ENCODE data around the gene PNPLA2.

Gene PNPLA2

GRCh38 chr11:783581-784015, 35.1 kb upstream of the PNPLA2 start:
- no peak for DNase-seq (ENCODE audit: low read depth)

GRCh38 chr11:786235-787083, 32.3 kb upstream of the PNPLA2 start:
- DNase-seq (ENCODE audit: low read depth): no peak

GRCh38 chr11:787084-787675, 31.5 kb upstream of the PNPLA2 start:
- DNase-seq (ENCODE audit: low read depth): no peak

GRCh38 chr11:788009-788640, 30.6 kb upstream of the PNPLA2 start:
- DNase-seq (ENCODE audit: low read depth): no peak

- no peak for DNase-seq (ENCODE audit: low read depth)
These were observed 29.5 kb upstream of the PNPLA2 start for GRCh38 chr11:788953-789940.

- DNase-seq (ENCODE audit: low read depth): no peak
These were observed 28.8 kb upstream of the PNPLA2 start, which contains the start of gene CEND1 for GRCh38 chr11:789943-790342. CEND1 (minus strand) TSS chr11:790090; CDS start chr11:788576, 1,514 bp downstream.

GRCh38 chr11:790721-791564, 27.8 kb upstream of the PNPLA2 start:
- no peak for DNase-seq (ENCODE audit: low read depth)

- no peak for DNase-seq (ENCODE audit: low read depth)
These were observed 26.8 kb upstream of the PNPLA2 start for GRCh38 chr11:791658-792534.

- DNase-seq (ENCODE audit: low read depth): no peak
These were observed 26.2 kb upstream of the PNPLA2 start for GRCh38 chr11:792535-792821.

GRCh38 chr11:792873-793272, 25.8 kb upstream of the PNPLA2 start:
- no peak for DNase-seq (ENCODE audit: low read depth)

- DNase-seq (ENCODE audit: low read depth): no peak
These were observed 25.2 kb upstream of the PNPLA2 start for GRCh38 chr11:793556-793955.

GRCh38 chr11:794013-794765, 24.5 kb upstream of the PNPLA2 start:
- no peak for DNase-seq (ENCODE audit: low read depth)

- no peak for DNase-seq (ENCODE audit: low read depth)
These were observed 23.7 kb upstream of the PNPLA2 start for GRCh38 chr11:794766-795633.

- no peak for DNase-seq (ENCODE audit: low read depth)
These were observed 22.8 kb upstream of the PNPLA2 start for GRCh38 chr11:795634-796564.

GRCh38 chr11:796565-797295, 22.0 kb upstream of the PNPLA2 start:
- no peak for DNase-seq (ENCODE audit: low read depth)

- DNase-seq (ENCODE audit: low read depth): no peak
These were observed 21.2 kb upstream of the PNPLA2 start for GRCh38 chr11:797296-798092.

All from HS-5 (cell line).